Sigmoid colon (tissue), 7 donors: ENCODE measurements around the gene MTRF1L. TPM values are rescaled to one million over a fixed set of nuclear protein-coding genes. Genes with fewer than 3 reads are reported as not detected.

Experiments used
- DNase-seq: peaks from one replicate; pipeline ENCODE4 v3.0.0-alpha.2; 2019
- H3K27ac ChIP-seq, 4 donors: fragments of 200-600 bp; sonication (generic); one replicate each; pipeline ENCODE4 v1.5.1; 2016 to 2019; ENCODE audit warnings: mild to moderate bottlenecking in 1 of 4
- H3K27me3 ChIP-seq, 3 donors: fragments of 200-600 bp; sonication (generic); one replicate each; pipeline ENCODE4 v1.5.1; 2019; ENCODE audit warnings: mild to moderate bottlenecking in 1 of 3
- H3K36me3 ChIP-seq, 4 donors: fragments of 200-600 bp; sonication (generic); one replicate each; pipeline ENCODE4 v1.5.1; 2016 to 2019
- H3K4me1 ChIP-seq, 4 donors: fragments of 200-600 bp; sonication (generic); one replicate each; pipeline ENCODE4 v1.5.1; 2017 to 2019
- H3K4me3 ChIP-seq, 4 donors: fragments of 200-600 bp; sonication (generic); one replicate each; pipeline ENCODE4 v1.5.1; 2017 to 2019; ENCODE audit warnings: mild to moderate bottlenecking in 2 of 4, moderate library complexity in 1 of 4
- H3K9me3 ChIP-seq, 4 donors: fragments of 200-600 bp in 3 of 4; sonication (generic) in 3 of 4; one replicate each; pipeline versions ENCODE4 v1.5.1 to v1.6.1; 2013 to 2019
- CTCF ChIP-seq, 4 experiments: fragments of 450-650 bp in 3 of 4; fragments of 200-600 bp in 1 of 4; IDR thresholded peaks; one replicate each; pipeline ENCODE4 v1.5.1; 2016 to 2019; ENCODE audit warnings: antibody characterized with exemption in 4 of 4, mild to moderate bottlenecking in 3 of 4, moderate library complexity in 2 of 4
- EP300 ChIP-seq, 4 donors: sonication (generic); formaldehyde crosslinking; IDR thresholded peaks; one replicate each; pipeline ENCODE4 v1.6.1; 2017; ENCODE audit warnings: antibody characterized with exemption in 4 of 4
- POLR2A ChIP-seq, 2 donors: fragments of 450-650 bp; IDR thresholded peaks; one replicate each; pipeline ENCODE4 v1.6.1; 2016; ENCODE audit warnings: antibody characterized with exemption in 2 of 2, mild to moderate bottlenecking in 2 of 2, moderate library complexity in 2 of 2
- POLR2AphosphoS5 ChIP-seq, 4 donors: sonication (generic); formaldehyde crosslinking; IDR thresholded peaks; one replicate each; pipeline ENCODE4 v1.6.1; 2017; ENCODE audit warnings: antibody characterized with exemption in 4 of 4
- WGBS, 2 donors: extraction: QIAGEN DNeasy Blood & Tissue Kit; methylation state at CpG; one replicate each; pipeline ENCODE4 v1.1.7; 2013; 5-methylcytosine and 5-hydroxymethylcytosine counted together
- intact Hi-C: fragments of 100-400 bp; cut with DNase I; formaldehyde crosslinking; loops from one replicate; pipeline ENCODE4 v1.15.1; 2023
- polyA plus RNA-seq, 3 donors: library from polyadenylated mRNA; stranded (reverse); fragments of 200-250 nt; gene quantifications; one replicate each; pipeline ENCODE4 v1.2.3, GENCODE V29; 2013
- total RNA-seq, 4 donors: library from RNA; depleted of rRNA; stranded (reverse); fragments of >200 nt; gene quantifications; one replicate each; pipeline ENCODE4 v1.1.0, GENCODE V29; 2016
- donor health status: healthy with polysubstance abuse.
- donor health status: Bipolar disorder and iron deficiency.
- donor health status: healthy.

MTRF1L gene
- total and polyA plus RNA-seq, 7 donors = 9.8 to 25.3 (median 19.9) TPM

- H3K4me3 ChIP-seq = no peak overlapping the region
- no peak for DNase-seq
- no peaks in the 10 kb centered on the region for H3K9me3 ChIP-seq
- H3K27me3 ChIP-seq = no peaks in the 10 kb centered on the region
- TF ChIP-seq POLR2A (IDR thresholded peaks at IDR 0.05) = no peak
- no peak for TF ChIP-seq EP300 (IDR thresholded peaks at IDR 0.05)
- TF ChIP-seq CTCF (IDR thresholded peaks at IDR 0.05) = no peak
- H3K36me3 ChIP-seq = no peaks in the 10 kb centered on the region
- H3K4me1 ChIP-seq = no peaks in the 10 kb centered on the region
- 67 to 80% methylated on average over 4 of the region's 4 CpGs for WGBS, 2 donors
- intact Hi-C loops = loop anchor here (5.0 kb wide), 1 partner anchor 38 kb away; no protein-coding TSS in a partner anchor
- H3K27ac ChIP-seq = no peak overlapping the region
Observed at GRCh38 chr6:153015094-153015640, 12.7 kb upstream of the MTRF1L start.

GRCh38 chr6:153013438-153013837 lies 10.9 kb upstream of the MTRF1L start:
- no peaks in the 10 kb centered on the region for H3K36me3 ChIP-seq
- TF ChIP-seq POLR2A (IDR thresholded peaks at IDR 0.05) (no peak), EP300 (IDR thresholded peaks at IDR 0.05) (no peak), CTCF (IDR thresholded peaks at IDR 0.05) (no peak), POLR2AphosphoS5 (IDR thresholded peaks at IDR 0.05) (no peak)
- no peak overlapping the region for H3K4me3 ChIP-seq
- DNase-seq = no peak
- WGBS, 2 donors = 67 to 81% methylated on average over 2 of the region's 2 CpGs
- H3K27me3 ChIP-seq = no peaks in the 10 kb centered on the region
- H3K4me1 ChIP-seq = no peaks in the 10 kb centered on the region
- H3K9me3 ChIP-seq = no peaks in the 10 kb centered on the region
- H3K27ac ChIP-seq = no peak overlapping the region
- intact Hi-C loops = no loop called here

GRCh38 chr6:153012856-153013255 lies 10.3 kb upstream of the MTRF1L start:
- no peak for DNase-seq
- Histone ChIP-seq H3K36me3 (no peaks in the 10 kb centered on the region), H3K4me1 (no peaks in the 10 kb centered on the region), H3K4me3 (no peak overlapping the region), H3K27me3 (no peaks in the 10 kb centered on the region), H3K9me3 (no peaks in the 10 kb centered on the region), H3K27ac (no peak overlapping the region)
- TF ChIP-seq POLR2A (IDR thresholded peaks at IDR 0.05) (no peak), CTCF (IDR thresholded peaks at IDR 0.05) (no peak), POLR2AphosphoS5 (IDR thresholded peaks at IDR 0.05) (no peak), EP300 (IDR thresholded peaks at IDR 0.05) (no peak)
- 85 to 89% methylated on average over 6 of the region's 6 CpGs for WGBS, 2 donors
- intact Hi-C loops = no loop called here

- WGBS, 2 donors = 2 to 3% methylated on average over 6 of the region's 6 CpGs
- peak overlapping the region; percentile 86 to 90 (median 88) for H3K27ac ChIP-seq
- peaks cover 0 to 1% (median 0%) of the 10 kb centered on the region in 4 donors for H3K36me3 ChIP-seq
- intact Hi-C loops = loop anchor here (2.0 kb wide), 1 partner anchor 21 kb away; the partner anchor contains the start of gene FBXO5
- H3K4me3 ChIP-seq = peak overlapping the region; percentile 63 to 77 (median 64)
- H3K27me3 ChIP-seq = no peaks in the 10 kb centered on the region
- no peak for TF ChIP-seq EP300 (IDR thresholded peaks at IDR 0.05)
- no peak for TF ChIP-seq POLR2A (IDR thresholded peaks at IDR 0.05)
- no peak for TF ChIP-seq CTCF (IDR thresholded peaks at IDR 0.05)
- TF ChIP-seq POLR2AphosphoS5 (IDR thresholded peaks at IDR 0.05) = no peak
- no peak for DNase-seq
- peaks cover 0 to 42% (median 33%) of the 10 kb centered on the region in 4 donors for H3K4me1 ChIP-seq
- no peaks in the 10 kb centered on the region for H3K9me3 ChIP-seq
Observed at GRCh38 chr6:153003366-153003690, 819 bp upstream of the MTRF1L start.
